Adrenal gland (tissue), 12 donors: ENCODE results near the gene CLEC3B. TPM values are rescaled to one million over a fixed set of nuclear protein-coding genes. Genes with fewer than 3 reads are reported as not detected.
A peak's percentile ranks its signal among the peaks of the same experiment; 100 is the strongest.

ENCODE experiments used
- DNase-seq, 7 donors: peaks; one replicate each; pipeline ENCODE4 v3.0.0-alpha.2; 2019 to 2020
- H3K27ac ChIP-seq, 5 donors: fragments of 200-600 bp; sonication (generic) in 4 of 5; 1 replicate in 3 of 5; 2 replicates in 2 of 5; pipeline versions ENCODE4 v1.5.1 to v1.8.0; 2016 to 2020; ENCODE audit warnings: mild to moderate bottlenecking in 1 of 5
- H3K27me3 ChIP-seq: fragments of 200-600 bp; 2 replicates; pipeline ENCODE4 v1.8.0; 2021
- H3K36me3 ChIP-seq, 2 donors: fragments of 200-600 bp; replicated peaks in 1 of 2; 1 replicate in 1 of 2; 2 replicates in 1 of 2; pipeline versions ENCODE4 v1.5.1 to v1.8.0; 2018 to 2022
- H3K4me1 ChIP-seq, 2 donors: fragments of 200-600 bp; replicated peaks in 1 of 2; 1 replicate in 1 of 2; 2 replicates in 1 of 2; pipeline versions ENCODE4 v1.5.1 to v1.8.0; 2018 to 2021
- H3K4me3 ChIP-seq, 4 donors: fragments of 200-600 bp; sonication (generic) in 3 of 4; one replicate each; pipeline ENCODE4 v1.5.1; 2016 to 2018
- H3K9me3 ChIP-seq, 3 donors: fragments of 200-600 bp; sonication (generic) in 1 of 3; replicated peaks in 1 of 3; 1 replicate in 2 of 3; 2 replicates in 1 of 3; pipeline versions ENCODE4 v1.5.1 to v1.8.0; 2016 to 2021
- CTCF ChIP-seq, 6 experiments: fragments of 450-650 bp in 4 of 6; fragments of 200-600 bp in 2 of 6; sonication (generic) in 1 of 6; IDR thresholded peaks; 1 replicate in 5 of 6; 2 replicates in 1 of 6; pipeline versions ENCODE4 v1.5.1 to v1.8.0; 2016 to 2021; ENCODE audit warnings: antibody characterized with exemption in 6 of 6, mild to moderate bottlenecking in 2 of 6, moderate library complexity in 1 of 6
- POLR2A ChIP-seq, 2 donors: fragments of 450-650 bp; IDR thresholded peaks; one replicate each; pipeline ENCODE4 v1.6.1; 2017; ENCODE audit warnings: antibody characterized with exemption in 2 of 2, mild to moderate bottlenecking in 2 of 2, moderate library complexity in 1 of 2
- WGBS, 4 donors: extraction: QIAGEN DNeasy Blood & Tissue Kit in 2 of 4; methylation state at CpG; one replicate each; pipeline versions ENCODE4 v1.1.5 to v1.1.7; 2013 to 2017; 5-methylcytosine and 5-hydroxymethylcytosine counted together
- intact Hi-C, 2 donors: fragments of 100-400 bp; cut with DNase I; formaldehyde crosslinking; loops; one replicate each; pipeline versions ENCODE4 v1.14.1 to v1.15.0; 2022 to 2023
- polyA plus RNA-seq, 3 donors: library from polyadenylated mRNA; stranded (reverse); fragments of 200-250 nt in 2 of 3; fragments of 350-450 nt in 1 of 3; fragmentation: Illumina TruSeq in 1 of 3; extraction: RNeasy Lipid Tissue Mini Kit (QIAGEN cat#74804) in 1 of 3; gene quantifications; one replicate each; pipeline ENCODE4 v1.2.3, GENCODE V29; 2013 to 2014
- total RNA-seq, 9 donors: library from RNA; depleted of rRNA in 4 of 9; stranded (reverse); fragments of >200 nt in 4 of 9; fragments of 120-200 nt in 1 of 9; fragmentation: NEBNext Ultra II Directional in 1 of 9; extraction: Animal tissue kit (Norgen Biotek cat#: 25700) in 1 of 9; gene quantifications; one replicate each; pipeline versions ENCODE4 v1.1.0 to v1.2.4, GENCODE V29; 2013 to 2023
- donor health status: healthy with polysubstance abuse.
- donor health status: Bipolar disorder and iron deficiency.
- donor health status: DM: yes; HTN: yes; CAD: no.
- donor health status: DM: no; HTN: no; CAD: no.
- donor health status: DM: no; HTN: no; CAD: no.
- donor health status: DM: yes; HTN: yes; CAD: no.

Gene CLEC3B
- total and polyA plus RNA-seq, 12 donors, result 5.1 to 251 (median 73.1) TPM

GRCh38 chr3:44992555-44993470 lies 33.3 kb upstream of the CLEC3B start:
- 61 to 74% (median 68%) methylated on average over 7 of the region's 7 CpGs for WGBS, 4 donors
- Histone ChIP-seq H3K36me3 (peaks cover 0 to 17% of the 10 kb centered on the region in 2 donors), H3K27ac (peak overlapping the region; percentile 40 to 91 (median 75)), H3K4me3 (no peak overlapping the region), H3K4me1 (peaks cover 57 to 81% of the 10 kb centered on the region in 2 donors), H3K27me3 (no peaks in the 10 kb centered on the region), H3K9me3 (no peaks in the 10 kb centered on the region)
- intact Hi-C loops, result loop anchor here in 1 of 2 donors (5.0 kb wide), 1 partner anchor 131 kb away; the partner anchor contains the start of gene TMEM42
- DNase-seq, result peak in 1 of 7 donors; percentile 58
- peak; percentile 21 to 54 (median 43) for TF ChIP-seq CTCF (IDR thresholded peaks at IDR 0.05)
- no peak for TF ChIP-seq POLR2A (IDR thresholded peaks at IDR 0.05)

- Histone ChIP-seq H3K36me3 (peaks cover 0 to 26% of the 10 kb centered on the region in 2 donors), H3K4me3 (no peak overlapping the region), H3K4me1 (peaks cover 54 to 72% of the 10 kb centered on the region in 2 donors), H3K27ac (peak overlapping the region; percentile 40 to 91 (median 75)), H3K27me3 (no peaks in the 10 kb centered on the region), H3K9me3 (no peaks in the 10 kb centered on the region)
- intact Hi-C loops, result loop anchor here in 1 of 2 donors (5.0 kb wide), 1 partner anchor 131 kb away; the partner anchor contains the start of gene TMEM42
- peak; percentile 52 to 76 (median 67) for DNase-seq
- TF ChIP-seq POLR2A (IDR thresholded peaks at IDR 0.05) (no peak), CTCF (IDR thresholded peaks at IDR 0.05) (no peak)
Observed at GRCh38 chr3:44993471-44994205, 32.5 kb upstream of the CLEC3B start.

GRCh38 chr3:44995142-44995770 lies 30.8 kb upstream of the CLEC3B start:
- peak overlapping the region; percentile 68 to 87 (median 75) for H3K27ac ChIP-seq
- H3K36me3 ChIP-seq, result peaks cover 0 to 38% of the 10 kb centered on the region in 2 donors
- no peak for TF ChIP-seq CTCF (IDR thresholded peaks at IDR 0.05)
- TF ChIP-seq POLR2A (IDR thresholded peaks at IDR 0.05), result no peak
- intact Hi-C loops, result no loop called here
- H3K27me3 ChIP-seq, result no peaks in the 10 kb centered on the region
- H3K4me3 ChIP-seq, result no peak overlapping the region
- WGBS, 4 donors, result 31 to 61% (median 59%) methylated on average over 1 to 8 of the region's 8 CpGs
- peak; percentile 51 to 85 (median 68) for DNase-seq
- no peaks in the 10 kb centered on the region for H3K9me3 ChIP-seq
- H3K4me1 ChIP-seq, result peaks cover 45 to 64% of the 10 kb centered on the region in 2 donors
